Measurements from ENCODE around the gene UMAD1. TPM values are rescaled to one million over a fixed set of nuclear protein-coding genes. Genes with fewer than 3 reads are reported as not detected.

Gene UMAD1
- total RNA-seq, 1 donor from 2014 or later, result 18.0 TPM

GRCh38 chr7:7695111-7695817 is 54.7 kb downstream of the UMAD1 start:
- intact Hi-C loops (cut with DNase I), result no loop called here
- no peak for TF ChIP-seq CTCF (IDR thresholded peaks at IDR 0.05)
- H3K27ac ChIP-seq, result no peak overlapping the region
- H3K27me3 ChIP-seq, result no peaks in the 10 kb centered on the region
- no peaks in the 10 kb centered on the region for H3K36me3 ChIP-seq
- no peak for ATAC-seq
- H3K9me3 ChIP-seq, result no peaks in the 10 kb centered on the region
- H3K4me1 ChIP-seq, result peaks cover 4% of the 10 kb centered on the region
- H3K4me3 ChIP-seq, result no peak overlapping the region
- DNase-seq, result no peak

- Histone ChIP-seq H3K27ac (no peak overlapping the region), H3K36me3 (no peaks in the 10 kb centered on the region), H3K27me3 (no peaks in the 10 kb centered on the region), H3K4me3 (no peak overlapping the region), H3K9me3 (no peaks in the 10 kb centered on the region), H3K4me1 (peaks cover 4% of the 10 kb centered on the region)
- no peak for DNase-seq
- ATAC-seq, result peak; percentile 53
- TF ChIP-seq CTCF (IDR thresholded peaks at IDR 0.05), result no peak
- intact Hi-C loops (cut with DNase I), result no loop called here
Observed at GRCh38 chr7:7696458-7697119, 56.0 kb downstream of the UMAD1 start.

- peaks cover 4% of the 10 kb centered on the region for H3K4me1 ChIP-seq
- intact Hi-C loops (cut with DNase I), result no loop called here
- DNase-seq, result no peak
- ATAC-seq, result no peak
- H3K27me3 ChIP-seq, result no peaks in the 10 kb centered on the region
- TF ChIP-seq CTCF (IDR thresholded peaks at IDR 0.05), result no peak
- H3K36me3 ChIP-seq, result no peaks in the 10 kb centered on the region
- no peak overlapping the region for H3K27ac ChIP-seq
- H3K9me3 ChIP-seq, result no peaks in the 10 kb centered on the region
- H3K4me3 ChIP-seq, result no peak overlapping the region
Observed at GRCh38 chr7:7698930-7699329, 58.4 kb downstream of the UMAD1 start.

GRCh38 chr7:7699380-7699779 is 58.8 kb downstream of the UMAD1 start:
- intact Hi-C loops (cut with DNase I), result no loop called here
- Histone ChIP-seq H3K4me1 (peaks cover 4% of the 10 kb centered on the region), H3K4me3 (no peak overlapping the region), H3K27ac (no peak overlapping the region), H3K9me3 (no peaks in the 10 kb centered on the region), H3K36me3 (no peaks in the 10 kb centered on the region), H3K27me3 (no peaks in the 10 kb centered on the region)
- no peak for TF ChIP-seq CTCF (IDR thresholded peaks at IDR 0.05)
- ATAC-seq, result no peak
- DNase-seq, result no peak

- ATAC-seq (no peak), DNase-seq (no peak)
- TF ChIP-seq CTCF (IDR thresholded peaks at IDR 0.05), result no peak
- Histone ChIP-seq H3K4me1 (peaks cover 4% of the 10 kb centered on the region), H3K27ac (no peak overlapping the region), H3K4me3 (no peak overlapping the region), H3K27me3 (no peaks in the 10 kb centered on the region), H3K9me3 (no peaks in the 10 kb centered on the region), H3K36me3 (no peaks in the 10 kb centered on the region)
- intact Hi-C loops (cut with DNase I), result no loop called here
Observed at GRCh38 chr7:7699970-7700369, 59.4 kb downstream of the UMAD1 start.

Data from upper lobe of right lung (tissue), 1 donor.